MM.1S (cell line): ENCODE data around the gene UNC5C.

Experiments used
- EZH2 ChIP-seq: fragments of 300-600 bp; sonication (generic); optimal IDR thresholded peaks from 2 replicates; pipeline ENCODE3; 2017; ENCODE audit warnings: low read depth, mild to moderate bottlenecking, antibody characterized with exemption, low read length, mixed read lengths
- EZH2phosphoT487 ChIP-seq: fragments of 300-600 bp; sonication (generic); IDR thresholded peaks from 2 replicates; pipeline ENCODE4 v1.6.1; 2018; ENCODE audit warnings: antibody characterized with exemption, low read length
- TF ChIP-seq, protein P1 (sequence below): fragments of 300-600 bp; sonication (generic); IDR thresholded peaks from 2 replicates; pipeline ENCODE4 v1.5.1; 2016; ENCODE audit warnings: antibody characterized with exemption, low read length, mixed read lengths

DNA sequence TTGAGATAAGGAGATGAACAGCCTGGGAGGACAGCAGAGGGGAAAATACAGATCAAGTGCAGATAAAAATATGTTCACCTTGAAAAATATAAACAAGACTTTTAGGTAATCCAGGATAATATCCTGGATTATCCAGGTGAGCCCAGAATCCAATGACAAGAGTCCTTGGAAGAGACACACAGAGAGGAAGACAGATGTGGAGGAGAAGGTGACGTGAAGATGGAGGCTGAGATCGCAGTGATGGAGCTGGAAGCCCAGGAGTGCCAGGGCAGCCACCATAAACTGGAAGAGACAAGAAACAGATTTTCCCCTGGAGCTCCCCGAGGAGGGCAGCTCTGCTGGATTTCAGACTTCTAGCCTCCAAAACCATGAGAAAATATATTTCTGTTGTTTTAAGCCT, 230.7 kb downstream of the UNC5C start:
- TF ChIP-seq, protein P1, sequence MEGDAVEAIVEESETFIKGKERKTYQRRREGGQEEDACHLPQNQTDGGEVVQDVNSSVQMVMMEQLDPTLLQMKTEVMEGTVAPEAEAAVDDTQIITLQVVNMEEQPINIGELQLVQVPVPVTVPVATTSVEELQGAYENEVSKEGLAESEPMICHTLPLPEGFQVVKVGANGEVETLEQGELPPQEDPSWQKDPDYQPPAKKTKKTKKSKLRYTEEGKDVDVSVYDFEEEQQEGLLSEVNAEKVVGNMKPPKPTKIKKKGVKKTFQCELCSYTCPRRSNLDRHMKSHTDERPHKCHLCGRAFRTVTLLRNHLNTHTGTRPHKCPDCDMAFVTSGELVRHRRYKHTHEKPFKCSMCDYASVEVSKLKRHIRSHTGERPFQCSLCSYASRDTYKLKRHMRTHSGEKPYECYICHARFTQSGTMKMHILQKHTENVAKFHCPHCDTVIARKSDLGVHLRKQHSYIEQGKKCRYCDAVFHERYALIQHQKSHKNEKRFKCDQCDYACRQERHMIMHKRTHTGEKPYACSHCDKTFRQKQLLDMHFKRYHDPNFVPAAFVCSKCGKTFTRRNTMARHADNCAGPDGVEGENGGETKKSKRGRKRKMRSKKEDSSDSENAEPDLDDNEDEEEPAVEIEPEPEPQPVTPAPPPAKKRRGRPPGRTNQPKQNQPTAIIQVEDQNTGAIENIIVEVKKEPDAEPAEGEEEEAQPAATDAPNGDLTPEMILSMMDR = no peak
- TF ChIP-seq EZH2 = no peak
- TF ChIP-seq EZH2phosphoT487 = no peak
